ENCODE results near the gene ZNF777. TPM values are rescaled to one million over a fixed set of nuclear protein-coding genes. Genes with fewer than 3 reads are reported as not detected.

Gene ZNF777
- total RNA-seq, 3 donors from 2014 or later = 5.1 to 8.5 (median 8.2) TPM

DNA sequence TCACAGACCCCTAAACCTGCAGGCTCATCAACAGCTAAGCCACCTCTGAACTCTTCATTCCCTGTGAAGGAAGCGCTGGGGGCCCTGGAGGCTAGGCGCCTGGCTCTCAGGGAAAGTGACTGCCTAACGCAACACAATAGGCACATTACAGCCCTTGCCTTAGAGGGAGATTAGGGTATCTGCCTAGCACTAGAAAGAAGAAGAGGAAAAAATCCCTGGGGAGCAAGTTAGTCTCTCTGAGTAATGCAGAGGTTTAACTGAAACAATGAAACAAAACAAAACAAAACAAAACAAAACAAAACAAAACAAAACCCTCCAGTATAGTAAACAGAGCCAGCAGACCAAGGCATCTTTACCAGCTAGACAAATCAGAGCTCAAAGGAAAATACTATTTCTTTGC is 2.6 kb downstream of the ZNF777 start:
- intact Hi-C loops (cut with DNase I; ENCODE audit: low total_unique reads) = no loop called here
- Histone ChIP-seq H3K27ac (no peak overlapping the region), H3K9me3 (no peaks in the 10 kb centered on the region), H3K27me3 (no peaks in the 10 kb centered on the region), H3K36me3 (no peaks in the 10 kb centered on the region), H3K4me1 (no peaks in the 10 kb centered on the region), H3K4me3 (no peak overlapping the region)
- no peak for DNase-seq (ENCODE audit: low spot score in 2 of 2)
- TF ChIP-seq CTCF (IDR thresholded peaks at IDR 0.05) (no peak), POLR2AphosphoS5 (IDR thresholded peaks at IDR 0.05) (no peak), POLR2A (IDR thresholded peaks at IDR 0.05) (no peak)

GRCh38 chr7:149457766-149458165 is 3.1 kb downstream of the ZNF777 start:
- no peaks in the 10 kb centered on the region for H3K9me3 ChIP-seq
- DNase-seq (ENCODE audit: low spot score in 2 of 2) = no peak
- no peaks in the 10 kb centered on the region for H3K4me1 ChIP-seq

GRCh38 chr7:149456506-149457421 is 4.1 kb downstream of the ZNF777 start:
- Histone ChIP-seq H3K27me3 (no peaks in the 10 kb centered on the region), H3K9me3 (no peaks in the 10 kb centered on the region), H3K27ac (no peak overlapping the region), H3K4me3 (no peak overlapping the region), H3K4me1 (no peaks in the 10 kb centered on the region), H3K36me3 (no peaks in the 10 kb centered on the region)
- DNase-seq (ENCODE audit: low spot score in 2 of 2) = no peak
- TF ChIP-seq POLR2AphosphoS5 (IDR thresholded peaks at IDR 0.05) (no peak), CTCF (IDR thresholded peaks at IDR 0.05) (no peak), POLR2A (IDR thresholded peaks at IDR 0.05) (no peak)
- intact Hi-C loops (cut with DNase I; ENCODE audit: low total_unique reads) = no loop called here

More at GRCh38 chr7:149457766-149458165, 3.1 kb downstream of the ZNF777 start:
- intact Hi-C loops (cut with DNase I; ENCODE audit: low total_unique reads) = no loop called here
- H3K27me3 ChIP-seq = no peaks in the 10 kb centered on the region
- H3K36me3 ChIP-seq = no peaks in the 10 kb centered on the region
- H3K4me3 ChIP-seq = no peak overlapping the region
- no peak overlapping the region for H3K27ac ChIP-seq
- TF ChIP-seq POLR2A (IDR thresholded peaks at IDR 0.05) (no peak), CTCF (IDR thresholded peaks at IDR 0.05) (no peak), POLR2AphosphoS5 (IDR thresholded peaks at IDR 0.05) (no peak)

- Histone ChIP-seq H3K27ac (no peak overlapping the region), H3K9me3 (no peaks in the 10 kb centered on the region), H3K4me1 (no peaks in the 10 kb centered on the region), H3K4me3 (no peak overlapping the region), H3K36me3 (no peaks in the 10 kb centered on the region), H3K27me3 (no peaks in the 10 kb centered on the region)
- TF ChIP-seq POLR2AphosphoS5 (IDR thresholded peaks at IDR 0.05) = no peak
- TF ChIP-seq CTCF (IDR thresholded peaks at IDR 0.05) = no peak
- no peak for TF ChIP-seq POLR2A (IDR thresholded peaks at IDR 0.05)
- no peak for DNase-seq (ENCODE audit: low spot score in 2 of 2)
- intact Hi-C loops (cut with DNase I; ENCODE audit: low total_unique reads) = no loop called here
Measured at GRCh38 chr7:149455175-149455950, 5.5 kb downstream of the ZNF777 start.

DNA sequence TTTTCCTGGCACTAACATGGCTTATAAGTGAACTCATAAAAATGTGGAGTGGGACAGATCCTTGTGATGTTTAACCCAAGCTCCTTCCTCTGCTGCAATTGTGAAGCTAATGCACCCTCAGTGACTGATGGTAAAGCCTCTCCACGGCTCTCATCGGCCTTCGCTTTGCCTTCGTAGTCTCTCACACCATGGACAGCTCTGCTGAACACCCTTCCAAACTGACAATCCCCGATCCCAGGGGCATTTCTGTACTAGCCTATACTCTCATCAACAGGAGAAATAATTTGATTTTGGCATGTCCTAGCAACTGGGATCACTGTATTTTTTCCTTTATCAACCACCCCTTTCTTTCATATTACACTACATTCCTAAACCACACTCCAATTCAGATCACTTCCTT is 6.1 kb downstream of the ZNF777 start:
- Histone ChIP-seq H3K9me3 (no peaks in the 10 kb centered on the region), H3K36me3 (no peaks in the 10 kb centered on the region), H3K27ac (no peak overlapping the region), H3K4me3 (no peak overlapping the region), H3K4me1 (no peaks in the 10 kb centered on the region), H3K27me3 (no peaks in the 10 kb centered on the region)
- intact Hi-C loops (cut with DNase I; ENCODE audit: low total_unique reads) = no loop called here
- TF ChIP-seq CTCF (IDR thresholded peaks at IDR 0.05) (no peak), POLR2AphosphoS5 (IDR thresholded peaks at IDR 0.05) (no peak), POLR2A (IDR thresholded peaks at IDR 0.05) (no peak)
- no peak for DNase-seq (ENCODE audit: low spot score in 2 of 2)
